NCI-H524 treated with DMSO at 0.1 percent for 48 hours (cell line): ENCODE results near the gene LILRA6.
"Not testable (repeated sequence)": the region's sequence is repeated elsewhere in the genome, so short reads cannot be mapped to it uniquely, and the experiment has no call there.

ENCODE experiments used
- DNase-seq: peaks from one replicate; lab custom pipeline; 2025; lab: John Stamatoyannopoulos, UW

LILRA6 gene

GRCh38 chr19:54207983-54208783 lies 34.4 kb downstream of the LILRA6 start:
- DNase-seq = no peak

- no peak for DNase-seq
Observed at GRCh38 chr19:54207676-54207982, 35.0 kb downstream of the LILRA6 start.

- DNase-seq = not testable (repeated sequence)
Observed at GRCh38 chr19:54207193-54207592, 35.4 kb downstream of the LILRA6 start.

- DNase-seq = no peak
Observed at GRCh38 chr19:54206831-54207177, 35.8 kb downstream of the LILRA6 start.

GRCh38 chr19:54206030-54206830 lies 36.4 kb downstream of the LILRA6 start:
- no peak for DNase-seq

GRCh38 chr19:54204767-54205468 lies 37.7 kb downstream of the LILRA6 start:
- no peak for DNase-seq

- no peak for DNase-seq
Observed at GRCh38 chr19:54203151-54203611, 39.4 kb downstream of the LILRA6 start.

GRCh38 chr19:54201980-54202379 lies 40.6 kb downstream of the LILRA6 start:
- no peak for DNase-seq

GRCh38 chr19:54201172-54201701 lies 41.4 kb downstream of the LILRA6 start:
- DNase-seq = no peak

- DNase-seq = no peak
Observed at GRCh38 chr19:54199401-54199800, 43.2 kb downstream of the LILRA6 start.

- DNase-seq = no peak
Observed at GRCh38 chr19:54197121-54197520, 45.5 kb downstream of the LILRA6 start.

- DNase-seq = no peak
Observed at GRCh38 chr19:54196536-54196935, 46.1 kb downstream of the LILRA6 start.

GRCh38 chr19:54194463-54194862 lies 48.1 kb downstream of the LILRA6 start:
- DNase-seq = not testable (repeated sequence)

- DNase-seq = no peak
Observed at GRCh38 chr19:54193011-54193410, 49.6 kb downstream of the LILRA6 start.

GRCh38 chr19:54191811-54192453 lies 50.7 kb downstream of the LILRA6 start:
- no peak for DNase-seq

GRCh38 chr19:54191011-54191810 lies 51.4 kb downstream of the LILRA6 start, which contains the start of gene TSEN34:
TSS of gene TSEN34 (plus strand) at chr19:54191308. CDS start at chr19:54191365, 57 bp downstream.
- DNase-seq = no peak

- DNase-seq = peak; percentile 91
Observed at GRCh38 chr19:54190503-54191010, 52.0 kb downstream of the LILRA6 start.

- DNase-seq = peak; percentile 97
Observed at GRCh38 chr19:54189735-54190502, 52.7 kb downstream of the LILRA6 start.

GRCh38 chr19:54189145-54189734 lies 53.4 kb downstream of the LILRA6 start, which contains the start of gene MBOAT7:
TSS of gene MBOAT7 (minus strand) at chr19:54189580. CDS start at chr19:54188508, 1,072 bp downstream.
- DNase-seq = peak; percentile 55
